Activated naive CD8-positive, alpha-beta T cell treated with anti-CD3 and anti-CD28 coated beads, Interleukin-2, amount 50 U/mL, for 24 hours (primary cell): Measurements from ENCODE around the gene PVRIG.
A peak's percentile ranks its signal among the peaks of the same experiment; 100 is the strongest.
"Not testable (repeated sequence)": the region's sequence is repeated elsewhere in the genome, so short reads cannot be mapped to it uniquely, and the experiment has no call there.

Experiments
- ATAC-seq: fragments of 150-1000 bp; cut with Tn5 transposase; one replicate; pipeline ENCODE4 v1.10.0; 2021
- DNase-seq: peaks from one replicate; pipeline ENCODE4 v3.0.0; 2021
- H3K27ac Mint-ChIP-seq: one replicate; pipeline ENCODE4 v1.8.0; 2021; ENCODE audit warnings: mild to moderate bottlenecking, mixed read lengths
- H3K27me3 Mint-ChIP-seq: one replicate; pipeline ENCODE4 v1.8.0; 2021; ENCODE audit warnings: mixed read lengths
- H3K36me3 Mint-ChIP-seq: one replicate; pipeline ENCODE4 v1.8.0; 2021; ENCODE audit warnings: low read depth, mixed read lengths
- H3K4me1 Mint-ChIP-seq: one replicate; pipeline ENCODE4 v1.8.0; 2021; ENCODE audit warnings: mixed read lengths
- H3K4me3 Mint-ChIP-seq: one replicate; pipeline ENCODE4 v1.8.0; 2021; ENCODE audit warnings: mild to moderate bottlenecking, moderate library complexity, mixed read lengths
- H3K9me3 Mint-ChIP-seq: one replicate; pipeline ENCODE4 v1.8.0; 2021; ENCODE audit warnings: mixed read lengths

Gene PVRIG

DNA sequence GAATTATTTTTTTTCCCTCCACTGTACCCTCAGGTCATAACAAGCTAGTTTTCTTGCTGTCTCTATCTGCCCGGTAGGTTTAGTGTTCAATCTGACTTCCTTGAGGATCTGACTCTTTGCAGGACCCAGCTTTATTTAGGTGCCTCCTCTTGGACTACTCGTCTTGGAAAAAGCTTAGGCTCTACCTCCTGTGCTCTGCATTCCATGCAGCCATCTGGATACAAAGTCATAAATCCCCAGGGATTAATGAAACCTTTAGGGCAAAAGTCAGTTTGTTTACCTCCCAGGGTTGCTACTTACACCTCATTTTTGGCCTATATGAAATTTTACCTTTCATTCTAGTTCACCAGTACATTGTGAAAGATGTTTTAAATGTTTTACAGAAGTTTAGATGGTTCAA lies 34.0 kb upstream of the PVRIG start:
- H3K4me3 Mint-ChIP-seq = no peak overlapping the region
- DNase-seq = no peak
- no peaks in the 10 kb centered on the region for H3K27me3 Mint-ChIP-seq
- no peak for ATAC-seq
- H3K27ac Mint-ChIP-seq = no peak overlapping the region
- H3K9me3 Mint-ChIP-seq = no peaks in the 10 kb centered on the region
- H3K4me1 Mint-ChIP-seq = peaks cover 34% of the 10 kb centered on the region
- peaks cover 2% of the 10 kb centered on the region for H3K36me3 Mint-ChIP-seq

DNA sequence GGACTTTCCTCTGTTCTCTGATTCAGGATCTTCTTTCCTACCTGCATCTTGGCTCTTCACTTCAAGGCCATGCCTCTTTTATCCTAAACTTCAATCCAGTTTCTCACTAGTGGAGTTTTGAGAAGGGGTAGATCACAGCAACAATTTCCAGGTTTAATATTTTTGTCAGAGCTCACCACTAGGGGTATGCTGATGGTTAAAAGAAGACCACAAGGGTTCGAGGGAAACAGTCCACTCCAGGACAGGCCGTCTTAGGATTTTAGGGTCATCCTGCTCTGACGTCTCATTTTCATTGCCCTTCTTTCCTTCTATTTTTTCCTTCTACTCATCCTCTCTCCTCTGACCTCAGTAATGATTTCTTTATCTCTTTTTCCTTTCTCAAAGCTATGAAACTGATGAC lies 30.7 kb upstream of the PVRIG start:
- Mint-ChIP-seq H3K4me1 (peaks cover 33% of the 10 kb centered on the region), H3K36me3 (no peaks in the 10 kb centered on the region), H3K27ac (peak overlapping the region; percentile 23), H3K9me3 (no peaks in the 10 kb centered on the region), H3K27me3 (no peaks in the 10 kb centered on the region), H3K4me3 (no peak overlapping the region)
- ATAC-seq (no peak), DNase-seq (no peak)

GRCh38 chr7:100190048-100190711 lies 29.6 kb upstream of the PVRIG start:
- peaks cover 41% of the 10 kb centered on the region for H3K4me1 Mint-ChIP-seq
- ATAC-seq (peak; percentile 83), DNase-seq (no peak)
- no peak overlapping the region for H3K4me3 Mint-ChIP-seq
- peak overlapping the region; percentile 79 for H3K27ac Mint-ChIP-seq
- H3K27me3 Mint-ChIP-seq = no peaks in the 10 kb centered on the region
- no peaks in the 10 kb centered on the region for H3K36me3 Mint-ChIP-seq
- H3K9me3 Mint-ChIP-seq = no peaks in the 10 kb centered on the region

GRCh38 chr7:100191775-100192174 lies 28.0 kb upstream of the PVRIG start:
- Mint-ChIP-seq H3K36me3 (no peaks in the 10 kb centered on the region), H3K9me3 (no peaks in the 10 kb centered on the region), H3K4me3 (no peak overlapping the region), H3K27ac (peak overlapping the region; percentile 56), H3K4me1 (peaks cover 49% of the 10 kb centered on the region), H3K27me3 (no peaks in the 10 kb centered on the region)
- DNase-seq (no peak), ATAC-seq (no peak)

- peaks cover 49% of the 10 kb centered on the region for H3K4me1 Mint-ChIP-seq
- H3K4me3 Mint-ChIP-seq, H3K36me3 Mint-ChIP-seq, H3K9me3 Mint-ChIP-seq, ATAC-seq, H3K27me3 Mint-ChIP-seq, DNase-seq: not testable (repeated sequence)
- peak overlapping the region; percentile 56 for H3K27ac Mint-ChIP-seq
Measured at GRCh38 chr7:100192281-100192862, 27.4 kb upstream of the PVRIG start.

DNA sequence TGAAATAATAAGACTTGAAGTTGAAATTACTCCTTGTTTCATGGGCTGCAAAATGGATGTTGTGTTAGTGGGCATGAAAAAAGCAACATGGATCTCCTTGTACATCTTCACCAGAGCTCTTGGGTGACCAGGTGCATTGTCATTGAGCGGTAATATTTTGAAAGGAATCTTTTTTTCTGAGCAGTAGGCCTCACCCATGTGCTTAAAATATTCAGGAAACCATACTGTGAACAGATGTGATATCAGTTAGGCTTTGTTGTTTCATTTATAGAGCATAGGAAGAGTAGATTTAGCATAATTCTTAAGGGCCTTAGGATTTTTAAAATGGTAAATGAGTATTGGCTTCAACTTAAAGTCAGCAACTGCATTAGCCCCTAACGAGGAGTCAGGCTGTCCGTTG lies 26.8 kb upstream of the PVRIG start:
- Mint-ChIP-seq H3K27me3 (no peaks in the 10 kb centered on the region), H3K4me1 (peaks cover 49% of the 10 kb centered on the region), H3K9me3 (no peaks in the 10 kb centered on the region), H3K4me3 (no peak overlapping the region), H3K36me3 (no peaks in the 10 kb centered on the region), H3K27ac (no peak overlapping the region)
- ATAC-seq = no peak
- DNase-seq = no peak

DNA sequence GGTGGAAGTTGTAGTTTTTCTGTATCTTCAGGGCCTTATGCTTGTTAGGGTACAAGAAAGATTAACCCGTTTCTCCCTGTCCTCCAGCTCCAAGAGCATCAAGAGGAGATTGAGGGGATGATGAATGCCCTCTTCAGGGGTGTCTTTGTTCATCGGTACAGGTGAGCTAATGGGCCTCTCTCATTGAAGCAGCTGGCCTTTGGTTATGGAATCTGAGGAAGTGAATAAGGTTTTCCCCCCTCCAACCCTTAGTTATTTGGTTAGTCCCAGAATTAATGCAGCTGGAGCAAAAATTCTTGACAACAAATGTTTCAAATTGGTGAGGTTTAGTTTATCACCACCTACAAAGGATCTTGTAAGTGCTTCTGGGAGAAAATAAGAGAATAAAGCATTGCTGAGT lies 24.5 kb upstream of the PVRIG start:
- H3K4me3 Mint-ChIP-seq = no peak overlapping the region
- H3K9me3 Mint-ChIP-seq = no peaks in the 10 kb centered on the region
- peaks cover 52% of the 10 kb centered on the region for H3K4me1 Mint-ChIP-seq
- H3K27me3 Mint-ChIP-seq = no peaks in the 10 kb centered on the region
- ATAC-seq (no peak), DNase-seq (no peak)
- no peak overlapping the region for H3K27ac Mint-ChIP-seq
- H3K36me3 Mint-ChIP-seq = no peaks in the 10 kb centered on the region

DNA sequence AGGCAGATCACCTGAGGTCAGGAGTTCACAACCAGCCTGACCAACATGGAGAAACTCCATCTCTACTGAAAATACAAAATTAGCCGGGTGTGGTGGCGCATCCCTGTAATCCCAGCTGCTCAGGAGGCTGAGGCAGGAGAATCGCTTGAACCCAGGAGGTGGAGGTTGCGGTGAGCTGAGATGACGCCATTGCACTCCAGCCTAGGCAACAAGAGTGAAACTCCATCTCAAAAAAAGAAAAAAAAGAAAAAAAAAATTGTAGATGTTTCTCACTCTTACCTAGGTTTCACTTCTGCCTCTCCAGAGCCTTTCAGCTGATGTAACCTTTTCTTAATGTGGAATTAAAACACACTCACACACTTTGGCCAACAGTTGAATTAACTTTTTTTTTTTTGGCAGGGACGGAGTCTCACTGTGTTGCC lies 23.8 kb upstream of the PVRIG start:
- peaks cover 49% of the 10 kb centered on the region for H3K4me1 Mint-ChIP-seq
- H3K36me3 Mint-ChIP-seq, H3K27me3 Mint-ChIP-seq, ATAC-seq, H3K4me3 Mint-ChIP-seq, DNase-seq, H3K27ac Mint-ChIP-seq, H3K9me3 Mint-ChIP-seq: not testable (repeated sequence)

GRCh38 chr7:100198266-100198665 lies 21.5 kb upstream of the PVRIG start:
- Mint-ChIP-seq H3K27ac (no peak overlapping the region), H3K4me1 (peaks cover 31% of the 10 kb centered on the region), H3K36me3 (no peaks in the 10 kb centered on the region), H3K27me3 (no peaks in the 10 kb centered on the region), H3K9me3 (no peaks in the 10 kb centered on the region), H3K4me3 (no peak overlapping the region)
- no peak for DNase-seq
- no peak for ATAC-seq

- DNase-seq = no peak
- no peaks in the 10 kb centered on the region for H3K36me3 Mint-ChIP-seq
- no peaks in the 10 kb centered on the region for H3K27me3 Mint-ChIP-seq
- H3K9me3 Mint-ChIP-seq = no peaks in the 10 kb centered on the region
- no peak for ATAC-seq
- H3K4me3 Mint-ChIP-seq = no peak overlapping the region
- H3K27ac Mint-ChIP-seq = no peak overlapping the region
- H3K4me1 Mint-ChIP-seq = peaks cover 15% of the 10 kb centered on the region
Measured at GRCh38 chr7:100200693-100201092, 19.1 kb upstream of the PVRIG start.

DNA sequence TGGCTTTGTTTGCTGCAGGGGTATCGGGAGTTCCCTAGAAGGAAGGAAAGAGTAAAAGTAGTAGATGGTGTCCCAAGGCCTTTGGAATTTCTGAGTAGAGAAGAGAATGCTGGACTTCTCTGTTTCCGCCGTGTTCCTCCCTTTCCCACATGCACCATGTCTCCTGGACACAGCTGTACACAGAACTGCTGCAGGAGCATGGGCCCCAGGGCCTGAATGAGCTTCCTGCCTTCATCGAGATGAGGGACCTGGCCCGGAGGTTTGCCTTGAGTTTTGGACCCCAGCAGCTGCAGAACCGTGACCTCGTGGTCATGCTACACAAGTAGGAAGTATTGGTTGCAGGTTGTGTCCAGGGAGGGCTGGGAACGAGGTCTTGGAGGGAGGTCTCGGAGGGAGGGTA lies 15.3 kb upstream of the PVRIG start:
- Mint-ChIP-seq H3K27me3 (no peaks in the 10 kb centered on the region), H3K4me3 (no peak overlapping the region), H3K4me1 (peaks cover 22% of the 10 kb centered on the region), H3K27ac (no peak overlapping the region), H3K9me3 (no peaks in the 10 kb centered on the region), H3K36me3 (no peaks in the 10 kb centered on the region)
- DNase-seq (no peak), ATAC-seq (no peak)

GRCh38 chr7:100208911-100209408 lies 10.8 kb upstream of the PVRIG start:
- no peaks in the 10 kb centered on the region for H3K9me3 Mint-ChIP-seq

DNA sequence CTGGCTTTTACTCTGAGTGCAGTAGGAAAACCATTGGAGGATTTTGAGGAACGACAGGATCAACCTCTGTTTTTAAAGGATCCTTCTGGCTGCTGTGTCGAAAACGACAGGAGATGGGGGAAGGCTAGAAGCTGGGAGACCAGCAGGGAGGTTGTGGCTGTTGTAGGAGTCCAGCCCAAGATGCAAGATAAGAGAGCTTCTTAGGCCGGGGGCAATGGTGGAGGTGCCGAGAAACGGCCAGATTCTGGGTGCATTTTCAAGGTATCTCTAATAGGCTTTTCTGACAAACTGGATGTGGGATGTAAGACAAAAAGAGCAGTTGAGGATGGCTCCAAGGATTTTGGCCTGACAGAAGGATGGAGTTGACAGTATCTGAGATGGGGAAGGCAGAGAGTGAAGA lies 10.3 kb upstream of the PVRIG start:
- H3K36me3 Mint-ChIP-seq = peaks cover 3% of the 10 kb centered on the region
- peak overlapping the region; percentile 50 for H3K4me3 Mint-ChIP-seq
- ATAC-seq (no peak), DNase-seq (no peak)
- no peaks in the 10 kb centered on the region for H3K9me3 Mint-ChIP-seq
- H3K27ac Mint-ChIP-seq = peak overlapping the region; percentile 60
- H3K27me3 Mint-ChIP-seq = no peaks in the 10 kb centered on the region
- peaks cover 57% of the 10 kb centered on the region for H3K4me1 Mint-ChIP-seq

More at GRCh38 chr7:100208911-100209408, 10.8 kb upstream of the PVRIG start:
- DNase-seq (peak; percentile 68), ATAC-seq (peak; percentile 86)
- no peaks in the 10 kb centered on the region for H3K27me3 Mint-ChIP-seq
- peaks cover 52% of the 10 kb centered on the region for H3K4me1 Mint-ChIP-seq
- H3K4me3 Mint-ChIP-seq = peak overlapping the region; percentile 50
- H3K27ac Mint-ChIP-seq = peak overlapping the region; percentile 60
- H3K36me3 Mint-ChIP-seq = peaks cover 3% of the 10 kb centered on the region

GRCh38 chr7:100210805-100211204 lies 8.9 kb upstream of the PVRIG start:
- H3K4me3 Mint-ChIP-seq = peak overlapping the region; percentile 73
- no peaks in the 10 kb centered on the region for H3K27me3 Mint-ChIP-seq
- ATAC-seq (no peak), DNase-seq (no peak)
- H3K9me3 Mint-ChIP-seq = no peaks in the 10 kb centered on the region
- peaks cover 67% of the 10 kb centered on the region for H3K4me1 Mint-ChIP-seq
- H3K27ac Mint-ChIP-seq = peak overlapping the region; percentile 4
- H3K36me3 Mint-ChIP-seq = peaks cover 3% of the 10 kb centered on the region

DNA sequence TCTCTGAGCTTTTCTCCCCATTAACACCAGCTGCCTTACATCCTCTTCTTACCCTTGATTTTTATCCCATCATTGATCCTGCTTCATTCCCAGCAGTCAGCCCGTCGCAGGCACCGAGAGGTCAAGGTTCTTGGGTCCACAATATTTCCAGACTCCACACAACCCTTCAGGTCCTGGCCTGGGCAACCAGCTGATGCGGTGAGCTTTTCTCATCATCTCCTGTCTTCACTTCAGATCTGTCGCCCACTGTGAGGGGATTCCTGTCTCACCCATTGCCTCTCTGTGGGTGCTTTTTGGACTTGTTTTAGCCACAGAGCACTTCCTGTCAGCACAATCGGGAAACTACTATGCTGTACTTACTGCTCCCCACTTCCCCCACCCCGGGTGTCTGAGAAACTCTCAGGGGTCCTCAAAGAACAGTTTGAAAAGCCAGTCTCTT lies 8.4 kb upstream of the PVRIG start:
- ATAC-seq (peak; percentile 71), DNase-seq (peak; percentile 66)
- Mint-ChIP-seq H3K4me3 (peak overlapping the region; percentile 73), H3K27me3 (no peaks in the 10 kb centered on the region), H3K9me3 (no peaks in the 10 kb centered on the region), H3K27ac (peak overlapping the region; percentile 81), H3K36me3 (peaks cover 3% of the 10 kb centered on the region), H3K4me1 (peaks cover 71% of the 10 kb centered on the region)
